Tibial nerve (tissue), 4 donors: ENCODE data around the gene TNRC18.

Experiments used
- EP300 ChIP-seq, 2 donors: sonication (generic); formaldehyde crosslinking; IDR thresholded peaks; one replicate each; pipeline ENCODE4 v1.6.1; 2017; ENCODE audit warnings: antibody characterized with exemption in 2 of 2, mild to moderate bottlenecking in 1 of 2
- POLR2A ChIP-seq, 2 donors: fragments of 450-650 bp; IDR thresholded peaks; one replicate each; pipeline ENCODE4 v1.6.1; 2017; ENCODE audit warnings: antibody characterized with exemption in 2 of 2, mild to moderate bottlenecking in 2 of 2, moderate library complexity in 2 of 2
- TF ChIP-seq, protein P1 (sequence below), 5 experiments: fragments of 200-600 bp in 3 of 5; fragments of 450-650 bp in 2 of 5; sonication (generic) in 3 of 5; IDR thresholded peaks; one replicate each; pipeline ENCODE4 v1.5.1; 2016 to 2019; ENCODE audit warnings: antibody characterized with exemption in 5 of 5, mild to moderate bottlenecking in 3 of 5, moderate library complexity in 2 of 5

DNA sequence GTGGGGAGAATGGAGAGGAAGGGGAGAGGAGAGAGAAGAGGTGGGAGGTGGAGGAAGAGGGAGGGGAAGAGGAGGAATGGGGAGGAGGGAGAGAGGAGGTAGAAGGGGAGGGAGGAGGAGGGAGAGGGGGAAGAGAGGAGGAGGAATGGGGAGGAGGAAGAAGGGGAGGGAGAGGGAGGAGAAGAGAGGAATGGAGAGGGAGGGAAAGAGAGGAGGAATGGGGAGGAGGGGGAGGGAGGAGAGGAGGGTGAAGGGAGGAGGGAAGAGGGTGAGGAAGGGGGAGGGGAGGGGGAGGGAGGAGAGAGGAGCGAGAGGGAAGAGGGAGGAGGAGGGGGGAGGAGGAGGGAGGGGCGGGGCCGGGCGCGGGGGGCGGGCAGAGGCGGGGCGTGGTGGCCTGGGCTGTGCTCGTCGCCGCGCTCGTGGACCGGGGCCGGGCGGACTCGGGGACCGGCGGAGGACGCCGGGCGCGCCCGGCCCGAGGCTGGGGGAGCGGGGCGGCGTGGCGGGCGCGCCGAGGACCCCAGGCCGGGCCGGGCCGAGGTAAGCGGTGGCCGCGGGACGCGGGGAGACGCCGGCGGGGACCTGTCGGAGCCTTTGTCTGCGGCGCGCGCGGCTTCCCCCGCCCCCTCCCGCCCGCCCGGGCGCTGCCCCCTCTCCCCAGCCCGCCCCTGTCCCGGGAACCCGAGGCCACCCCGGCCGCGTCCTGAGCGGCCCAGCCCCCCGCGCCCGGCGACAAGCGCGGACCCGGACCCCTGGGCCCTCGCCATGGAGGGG lies 140.9 kb downstream of the TNRC18 start, which contains the start of gene SLC29A4:
- TF ChIP-seq, protein P1, sequence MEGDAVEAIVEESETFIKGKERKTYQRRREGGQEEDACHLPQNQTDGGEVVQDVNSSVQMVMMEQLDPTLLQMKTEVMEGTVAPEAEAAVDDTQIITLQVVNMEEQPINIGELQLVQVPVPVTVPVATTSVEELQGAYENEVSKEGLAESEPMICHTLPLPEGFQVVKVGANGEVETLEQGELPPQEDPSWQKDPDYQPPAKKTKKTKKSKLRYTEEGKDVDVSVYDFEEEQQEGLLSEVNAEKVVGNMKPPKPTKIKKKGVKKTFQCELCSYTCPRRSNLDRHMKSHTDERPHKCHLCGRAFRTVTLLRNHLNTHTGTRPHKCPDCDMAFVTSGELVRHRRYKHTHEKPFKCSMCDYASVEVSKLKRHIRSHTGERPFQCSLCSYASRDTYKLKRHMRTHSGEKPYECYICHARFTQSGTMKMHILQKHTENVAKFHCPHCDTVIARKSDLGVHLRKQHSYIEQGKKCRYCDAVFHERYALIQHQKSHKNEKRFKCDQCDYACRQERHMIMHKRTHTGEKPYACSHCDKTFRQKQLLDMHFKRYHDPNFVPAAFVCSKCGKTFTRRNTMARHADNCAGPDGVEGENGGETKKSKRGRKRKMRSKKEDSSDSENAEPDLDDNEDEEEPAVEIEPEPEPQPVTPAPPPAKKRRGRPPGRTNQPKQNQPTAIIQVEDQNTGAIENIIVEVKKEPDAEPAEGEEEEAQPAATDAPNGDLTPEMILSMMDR (IDR thresholded peaks at IDR 0.05) = no peak
- TF ChIP-seq POLR2A (IDR thresholded peaks at IDR 0.05) = no peak
- no peak for TF ChIP-seq EP300 (IDR thresholded peaks at IDR 0.05)
